ENCODE measurements around the gene CDK14. TPM values are rescaled to one million over a fixed set of nuclear protein-coding genes. Genes with fewer than 3 reads are reported as not detected.

Gene CDK14
- total RNA-seq, 1 donor from 2014 or later = 131 TPM

DNA sequence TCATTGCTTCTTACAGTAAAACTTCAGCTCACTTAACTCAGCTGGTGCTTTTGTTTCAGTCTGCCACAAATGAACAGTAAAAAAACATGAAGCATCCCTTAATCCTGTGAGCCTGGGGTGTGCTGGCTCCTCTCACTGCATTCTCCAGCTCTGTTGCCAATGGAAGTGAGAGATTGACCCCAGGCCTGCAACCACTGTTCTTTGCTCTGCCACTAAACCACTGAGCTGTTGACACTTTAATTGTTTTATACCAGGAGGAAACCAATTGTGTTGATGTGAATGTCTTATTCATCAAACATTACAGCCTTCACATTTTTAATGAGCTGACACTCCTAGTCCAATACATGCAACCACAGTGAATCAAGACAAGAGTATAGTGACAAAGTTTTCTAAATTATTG is 598.7 kb downstream of the CDK14 start:
- no peak overlapping the region for H3K27ac Mint-ChIP-seq (ENCODE audit: unreplicated experiment)
- no peak overlapping the region for H3K4me3 Mint-ChIP-seq (ENCODE audit: unreplicated experiment)
- no peak for TF ChIP-seq CTCF (IDR thresholded peaks at IDR 0.05)
- DNase-seq (ENCODE audit: extremely low spot score, unreplicated experiment) = no peak
- no peaks in the 10 kb centered on the region for H3K9me3 Mint-ChIP-seq (ENCODE audit: unreplicated experiment)
- H3K27me3 Mint-ChIP-seq (ENCODE audit: unreplicated experiment) = no peaks in the 10 kb centered on the region
- peaks cover 8% of the 10 kb centered on the region for H3K36me3 Mint-ChIP-seq (ENCODE audit: unreplicated experiment)
- H3K4me1 Mint-ChIP-seq (ENCODE audit: unreplicated experiment) = peaks cover 8% of the 10 kb centered on the region

GRCh38 chr7:91196058-91196457 is 599.9 kb downstream of the CDK14 start:
- Mint-ChIP-seq H3K4me3 (ENCODE audit: unreplicated experiment) (no peak overlapping the region), H3K4me1 (ENCODE audit: unreplicated experiment) (peaks cover 8% of the 10 kb centered on the region), H3K27ac (ENCODE audit: unreplicated experiment) (no peak overlapping the region), H3K9me3 (ENCODE audit: unreplicated experiment) (no peaks in the 10 kb centered on the region), H3K36me3 (ENCODE audit: unreplicated experiment) (peaks cover 8% of the 10 kb centered on the region), H3K27me3 (ENCODE audit: unreplicated experiment) (no peaks in the 10 kb centered on the region)
- DNase-seq (ENCODE audit: extremely low spot score, unreplicated experiment) = no peak
- TF ChIP-seq CTCF (IDR thresholded peaks at IDR 0.05) = no peak

GRCh38 chr7:91198371-91198770 is 602.2 kb downstream of the CDK14 start:
- Mint-ChIP-seq H3K9me3 (ENCODE audit: unreplicated experiment) (no peaks in the 10 kb centered on the region), H3K27ac (ENCODE audit: unreplicated experiment) (no peak overlapping the region), H3K36me3 (ENCODE audit: unreplicated experiment) (peaks cover 8% of the 10 kb centered on the region), H3K4me1 (ENCODE audit: unreplicated experiment) (peaks cover under 1% of the 10 kb centered on the region), H3K27me3 (ENCODE audit: unreplicated experiment) (no peaks in the 10 kb centered on the region), H3K4me3 (ENCODE audit: unreplicated experiment) (no peak overlapping the region)
- TF ChIP-seq CTCF (IDR thresholded peaks at IDR 0.05) = no peak
- DNase-seq (ENCODE audit: extremely low spot score, unreplicated experiment) = no peak

DNA sequence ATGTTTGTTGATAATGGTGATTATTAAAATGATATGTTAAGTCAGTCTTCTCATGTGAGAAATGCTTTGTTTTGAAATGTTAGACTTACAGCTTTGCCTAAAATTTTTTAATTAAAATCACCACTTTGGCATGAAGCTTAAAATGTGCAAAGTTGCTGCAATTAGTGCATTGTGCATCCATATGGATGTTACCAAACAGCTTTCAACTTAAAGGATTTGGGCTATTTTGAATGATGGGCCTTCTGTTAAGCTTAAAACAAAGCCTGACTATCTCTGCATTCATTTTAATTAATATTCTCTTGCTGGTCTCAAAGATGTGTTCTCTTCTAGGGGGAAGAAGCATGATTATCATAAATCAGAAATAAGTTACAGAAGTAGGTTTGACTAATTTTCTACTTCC is 603.5 kb downstream of the CDK14 start:
- Mint-ChIP-seq H3K4me3 (ENCODE audit: unreplicated experiment) (no peak overlapping the region), H3K27ac (ENCODE audit: unreplicated experiment) (no peak overlapping the region), H3K36me3 (ENCODE audit: unreplicated experiment) (peaks cover 14% of the 10 kb centered on the region), H3K27me3 (ENCODE audit: unreplicated experiment) (no peaks in the 10 kb centered on the region), H3K9me3 (ENCODE audit: unreplicated experiment) (peaks cover 9% of the 10 kb centered on the region), H3K4me1 (ENCODE audit: unreplicated experiment) (no peaks in the 10 kb centered on the region)
- DNase-seq (ENCODE audit: extremely low spot score, unreplicated experiment) = no peak
- no peak for TF ChIP-seq CTCF (IDR thresholded peaks at IDR 0.05)

DNA sequence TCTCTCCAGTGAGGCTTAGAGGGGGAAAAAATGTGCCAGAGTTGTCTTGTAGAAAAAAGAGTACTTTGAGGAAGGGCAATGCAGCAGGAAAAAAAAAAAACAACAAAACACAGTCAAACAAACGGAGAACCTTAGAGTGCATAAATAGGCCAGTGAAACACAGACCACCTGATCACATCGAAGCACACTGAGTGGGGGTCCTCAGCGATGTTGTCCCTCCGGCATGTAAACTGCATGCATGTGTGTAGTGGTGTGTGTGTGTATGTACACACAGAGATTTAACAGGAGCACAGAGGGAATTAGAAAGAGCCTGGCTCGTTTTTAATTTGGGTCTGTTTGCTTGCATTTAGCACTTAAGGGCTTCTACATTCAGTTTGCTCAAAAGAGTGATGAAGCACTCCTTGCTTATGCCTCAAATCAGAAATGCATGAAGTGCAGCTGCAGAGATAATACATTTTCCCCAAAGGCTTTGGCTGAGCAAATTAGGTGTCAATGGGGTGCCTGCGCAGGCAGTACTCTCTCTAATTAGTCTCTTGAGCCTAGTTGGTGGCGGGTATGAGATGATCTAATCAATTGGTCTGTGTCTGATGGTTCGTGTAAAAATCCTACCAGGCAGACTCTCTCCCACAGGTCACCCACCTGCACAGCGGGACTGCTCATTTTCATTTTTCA is 605.5 kb downstream of the CDK14 start:
- H3K9me3 Mint-ChIP-seq (ENCODE audit: unreplicated experiment) = peaks cover 9% of the 10 kb centered on the region
- TF ChIP-seq CTCF (IDR thresholded peaks at IDR 0.05) = no peak
- H3K4me3 Mint-ChIP-seq (ENCODE audit: unreplicated experiment) = no peak overlapping the region
- H3K27ac Mint-ChIP-seq (ENCODE audit: unreplicated experiment) = no peak overlapping the region
- H3K36me3 Mint-ChIP-seq (ENCODE audit: unreplicated experiment) = peaks cover 7% of the 10 kb centered on the region
- no peaks in the 10 kb centered on the region for H3K27me3 Mint-ChIP-seq (ENCODE audit: unreplicated experiment)
- no peaks in the 10 kb centered on the region for H3K4me1 Mint-ChIP-seq (ENCODE audit: unreplicated experiment)
- no peak for DNase-seq (ENCODE audit: extremely low spot score, unreplicated experiment)

Measured in osteocyte (in vitro differentiated cells).